HEK293T (cell line): ENCODE data around the gene WBP2.

Experiments used
- CTCF ChIA-PET: fragments of 350-600 bp; formaldehyde crosslinking; extraction: SDS; loops from one replicate; lab custom pipeline; 2021; ENCODE audit warnings: antibody characterized with exemption, inconsistent platforms; lab: Yijun Ruan, JAX
- POLR2A ChIA-PET: fragments of 350-600 bp; formaldehyde crosslinking; extraction: SDS; loops from one replicate; lab custom pipeline; 2020; ENCODE audit warnings: antibody characterized with exemption, inconsistent platforms; lab: Yijun Ruan, JAX
- DNase-seq: peaks from one replicate; pipeline ENCODE4 v3.0.0; 2012; ENCODE audit warnings: mixed read lengths; ENCODE audit errors: extremely low spot score
- ARNT ChIP-seq: fragments of 450-650 bp; IDR thresholded peaks from 2 replicates; pipeline ENCODE4 v1.6.1; 2017; ENCODE audit warnings: mild to moderate bottlenecking
- BHLHE40 ChIP-seq: fragments of 450-650 bp; IDR thresholded peaks from 2 replicates; pipeline ENCODE4 v1.6.1; 2016; ENCODE audit warnings: mild to moderate bottlenecking, moderate library complexity, borderline replicate concordance
- CTBP1 ChIP-seq: fragments of 450-650 bp; IDR thresholded peaks from 2 replicates; pipeline ENCODE4 v1.6.1; 2016; ENCODE audit warnings: borderline replicate concordance
- ELF4 ChIP-seq: fragments of 450-650 bp; IDR thresholded peaks from 2 replicates; pipeline ENCODE4 v1.6.1; 2017; ENCODE audit warnings: antibody characterized with exemption
- FOXA1 ChIP-seq: fragments of 450-650 bp; IDR thresholded peaks from 2 replicates; pipeline ENCODE4 v1.6.1; 2016; ENCODE audit warnings: mild to moderate bottlenecking
- FOXM1 ChIP-seq: fragments of 450-650 bp; IDR thresholded peaks from 2 replicates; pipeline ENCODE4 v1.6.1; 2017; ENCODE audit warnings: mild to moderate bottlenecking, borderline replicate concordance
- HDGF ChIP-seq: fragments of 450-650 bp; IDR thresholded peaks from 2 replicates; pipeline ENCODE4 v1.6.1; 2017; ENCODE audit warnings: antibody characterized with exemption, borderline replicate concordance
- L3MBTL2 ChIP-seq: fragments of 450-650 bp; conservative IDR thresholded peaks from 2 replicates; pipeline ENCODE4 v1.6.1; 2016; ENCODE audit warnings: mild to moderate bottlenecking
- LEF1 ChIP-seq: fragments of 450-650 bp; IDR thresholded peaks from 2 replicates; pipeline ENCODE4 v1.6.1; 2017; ENCODE audit warnings: mild to moderate bottlenecking, borderline replicate concordance
- NFRKB ChIP-seq: fragments of 450-650 bp; IDR thresholded peaks from 2 replicates; pipeline ENCODE4 v1.6.1; 2016; ENCODE audit warnings: mild to moderate bottlenecking, moderate library complexity
- PKNOX1 ChIP-seq: fragments of 450-650 bp; IDR thresholded peaks from 2 replicates; pipeline ENCODE4 v1.6.1; 2016
- SP1 ChIP-seq: fragments of 450-650 bp; IDR thresholded peaks from 2 replicates; pipeline ENCODE4 v1.6.1; 2017
- SUZ12 ChIP-seq: fragments of 450-650 bp; IDR thresholded peaks from 2 replicates; pipeline ENCODE4 v1.6.1; 2016; ENCODE audit warnings: mild to moderate bottlenecking
- TARDBP ChIP-seq: fragments of 450-650 bp; IDR thresholded peaks from 2 replicates; pipeline ENCODE4 v1.6.1; 2016
- ZNF384 ChIP-seq: fragments of 450-650 bp; IDR thresholded peaks from 2 replicates; pipeline ENCODE4 v1.6.1; 2016

Gene WBP2

GRCh38 chr17:75806822-75807500, 48.2 kb downstream of the WBP2 start:
- CTCF ChIA-PET: no interaction called here

GRCh38 chr17:75803883-75804282, 51.3 kb downstream of the WBP2 start:
- no peak for TF ChIP-seq NFRKB
- TF ChIP-seq TARDBP: no peak
- TF ChIP-seq FOXA1: no peak
- TF ChIP-seq CTBP1: no peak
- TF ChIP-seq ZNF384: no peak
- no peak for TF ChIP-seq LEF1
- DNase-seq: no peak
- POLR2A ChIA-PET: interaction anchor here (0.7 to 2.4 kb wide), 3 partner anchors 18 to 52 kb away, joined by 3 to 19 read pairs (median 3); partner anchors contain the start of gene WBP2
- CTCF ChIA-PET: interaction anchor here (1.3 kb wide), 1 partner anchor 21 kb away, joined by 4 read pairs; no protein-coding TSS in a partner anchor

More at GRCh38 chr17:75806822-75807500, 48.2 kb downstream of the WBP2 start:
- DNase-seq: no peak
- no peak for TF ChIP-seq FOXA1
- TF ChIP-seq BHLHE40: no peak
- TF ChIP-seq FOXM1: no peak
- TF ChIP-seq ZNF384: no peak
- TF ChIP-seq TARDBP: no peak
- TF ChIP-seq HDGF: no peak
- no peak for TF ChIP-seq L3MBTL2
- no peak for TF ChIP-seq SP1
- no peak for TF ChIP-seq LEF1
- no peak for TF ChIP-seq CTBP1
- POLR2A ChIA-PET: interaction anchor here (0.6 to 3.1 kb wide), 2 partner anchors 19 to 27 kb away, joined by 4 to 13 read pairs; a partner anchor contains a TSS

- POLR2A ChIA-PET: interaction anchor here (1.0 to 1.6 kb wide), 2 partner anchors 14 to 19 kb away, joined by 3 to 8 read pairs; partner anchors contain the start of gene UNK
- TF ChIP-seq SUZ12 (no peak), FOXA1 (no peak), ARNT (no peak), ELF4 (no peak), SP1 (no peak), LEF1 (no peak), TARDBP (no peak), PKNOX1 (no peak), BHLHE40 (no peak), HDGF (no peak), L3MBTL2 (no peak), FOXM1 (no peak), ZNF384 (no peak)
- CTCF ChIA-PET: interaction anchor here (1.4 kb wide), 1 partner anchor 30 kb away, joined by 3 read pairs; no protein-coding TSS in a partner anchor
- DNase-seq: no peak
Measured at GRCh38 chr17:75799402-75799801, 55.7 kb downstream of the WBP2 start.

GRCh38 chr17:75795820-75796607, 59.1 kb downstream of the WBP2 start:
- POLR2A ChIA-PET: interaction anchor here (1.1 to 4.5 kb wide), 3 partner anchors 11 to 19 kb away, joined by 3 to 32 read pairs (median 31); partner anchors contain the start of gene UNK
- DNase-seq: no peak
- TF ChIP-seq LEF1 (no peak), SUZ12 (no peak), ELF4 (no peak), ZNF384 (no peak), HDGF (no peak), FOXM1 (no peak), CTBP1 (no peak)
- CTCF ChIA-PET: interaction anchor here (1.4 to 1.7 kb wide), 2 partner anchors 13 to 65 kb away, joined by 4 to 6 read pairs; no protein-coding TSS in a partner anchor
